Heart left ventricle (tissue), 16 donors: ENCODE data around the gene NSUN2. TPM values are rescaled to one million over a fixed set of nuclear protein-coding genes. Genes with fewer than 3 reads are reported as not detected.

Experiments used
- ATAC-seq, 4 donors: fragments of 200-7000 bp; cut with Tn5 transposase; one replicate each; pipeline ENCODE4 v1.9.1; 2020 to 2022; ENCODE audit warnings: moderate library complexity in 4 of 4, mild to moderate bottlenecking in 3 of 4, moderate number of reproducible peaks in 1 of 4
- DNase-seq, 5 donors: peaks; one replicate each; pipeline ENCODE4 v3.0.0-alpha.2; 2020
- H3K27ac ChIP-seq, 12 donors: fragments of 200-600 bp; sonication (generic) in 4 of 12; one replicate each; pipeline versions ENCODE4 v1.5.0 to v1.8.0; 2016 to 2022; ENCODE audit warnings: mild to moderate bottlenecking in 2 of 12
- H3K27me3 ChIP-seq, 9 donors: fragments of 200-600 bp; sonication (generic) in 2 of 9; one replicate each; pipeline versions ENCODE4 v1.5.1 to v1.8.0; 2016 to 2022; ENCODE audit warnings: mild to moderate bottlenecking in 3 of 9
- H3K36me3 ChIP-seq, 9 donors: fragments of 200-600 bp; sonication (generic) in 2 of 9; one replicate each; pipeline versions ENCODE4 v1.5.0 to v1.8.0; 2018 to 2022; ENCODE audit warnings: mild to moderate bottlenecking in 2 of 9
- H3K4me1 ChIP-seq, 12 donors: fragments of 200-600 bp; sonication (generic) in 4 of 12; one replicate each; pipeline versions ENCODE4 v1.5.0 to v1.8.0; 2016 to 2022; ENCODE audit warnings: mild to moderate bottlenecking in 3 of 12
- H3K4me3 ChIP-seq, 12 donors: fragments of 200-600 bp; sonication (generic) in 4 of 12; one replicate each; pipeline versions ENCODE4 v1.5.0 to v1.8.0; 2017 to 2022; ENCODE audit warnings: mild to moderate bottlenecking in 9 of 12, moderate library complexity in 4 of 12
- H3K9me3 ChIP-seq, 12 donors: fragments of 200-600 bp; sonication (generic) in 4 of 12; one replicate each; pipeline versions ENCODE4 v1.5.0 to v1.8.0; 2016 to 2022; ENCODE audit warnings: mild to moderate bottlenecking in 1 of 12
- POLR2A ChIP-seq, 2 donors: fragments of 450-650 bp; IDR thresholded peaks; one replicate each; pipeline ENCODE4 v1.6.1; 2017; ENCODE audit warnings: antibody characterized with exemption in 2 of 2, mild to moderate bottlenecking in 2 of 2, moderate library complexity in 2 of 2
- WGBS, 4 donors: extraction: QIAGEN DNeasy Blood & Tissue Kit in 2 of 4; methylation state at CpG; one replicate each; pipeline versions ENCODE4 v1.1.5 to v1.1.7; 2013 to 2018; 5-methylcytosine and 5-hydroxymethylcytosine counted together
- intact Hi-C, 10 donors: fragments of 100-400 bp; cut with DNase I; formaldehyde crosslinking; loops; one replicate each; pipeline versions ENCODE4 v1.11.1 to v1.14.2; 2022
- polyA plus RNA-seq, 2 donors: library from polyadenylated mRNA; stranded (reverse); fragments of 200-250 nt; gene quantifications; one replicate each; pipeline ENCODE4 v1.2.3, GENCODE V29; 2013
- total RNA-seq, 9 donors: library from RNA; depleted of rRNA in 2 of 9; stranded (reverse); fragments of >200 nt in 2 of 9; fragmentation: NEBNext Ultra II Directional in 3 of 9; extraction: Animal tissue kit (Norgen Biotek cat#: 25700) in 3 of 9; gene quantifications; one replicate each; pipeline versions ENCODE4 v1.1.0 to v1.2.4, GENCODE V29; 2016 to 2023
- TF ChIP-seq, protein P1 (sequence below), 12 donors: fragments of 200-600 bp; sonication (generic) in 4 of 12; IDR thresholded peaks; one replicate each; pipeline versions ENCODE4 v1.5.0 to v1.8.0; 2018 to 2022; ENCODE audit warnings: antibody characterized with exemption in 12 of 12, mild to moderate bottlenecking in 5 of 12
- donor health status: ischemic (EF 13 %, LVEDD 7.1; RV severe dilation, severe dysfunction).
- donor health status: healthy with polysubstance abuse.
- donor health status: DM: no; HTN: yes; CAD: no.
- donor health status: DM: no; HTN: no; CAD: no.
- donor health status: ischemic (EF 25% LVEDD 6.9; RV normal size, moderate dysfunction).
- donor health status: ischemic (EF 25% LVEDD 5.7; RV mildly dilated, moderate dysfunction).
- donor health status: healthy.
- donor health status: DM: yes; HTN: yes; CAD: no.
- donor health status: ischemic (EF 35%, LVEDD 5.7; RV mildly dilated, moderate dysfunction).
- donor health status: nonischemic (EF 11% LVEDD 7.7; RV severe dilation, severe dysfunction).
- donor health status: DM: yes; HTN: yes; CAD: no.
- donor health status: PGD.
- donor health status: ischemic (EF 29% LVEDD 5.4; RV normal size, mild dysfunction).
- donor health status: nonischemic (EF 23%, LVEDD 6.1; RV moderate dilation, normal function).

NSUN2 gene
- total and polyA plus RNA-seq, 11 donors = 21.9 to 42.7 (median 34.0) TPM

DNA sequence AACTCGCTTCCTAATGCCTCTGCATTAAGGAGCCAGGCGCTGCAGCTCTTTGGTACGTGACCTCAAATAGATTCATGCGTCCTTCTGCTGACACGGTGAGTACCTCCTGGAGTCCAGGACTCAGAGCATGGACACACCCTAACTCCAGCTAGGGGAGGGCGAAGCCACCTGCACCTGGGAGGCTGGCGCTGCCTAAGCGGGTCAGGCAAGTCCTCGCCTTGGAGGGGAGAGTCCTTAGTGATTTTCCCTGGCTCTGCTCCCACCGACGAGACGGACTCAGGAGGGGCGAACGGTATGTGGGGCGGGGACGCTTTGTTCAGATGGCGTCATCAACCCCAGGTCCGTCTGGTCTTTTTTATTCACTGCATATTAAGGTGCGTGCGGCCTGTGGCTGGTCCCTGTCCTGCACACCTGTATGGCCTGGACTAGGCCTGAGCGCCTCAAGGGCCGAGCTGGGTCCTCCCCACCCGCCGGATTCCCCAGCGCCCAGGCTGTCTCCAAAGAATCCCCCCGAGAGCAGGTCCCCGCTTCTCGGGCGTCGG is 50.3 kb downstream of the NSUN2 start:
- H3K4me3 ChIP-seq = peak overlapping the region in 10 of 12 donors; percentile 30 to 61 (median 50)
- H3K27me3 ChIP-seq = peaks cover 0 to 30% (median 0%) of the 10 kb centered on the region in 9 donors
- peaks cover 0 to 4% (median 0%) of the 10 kb centered on the region in 12 donors for H3K9me3 ChIP-seq
- intact Hi-C loops = loop anchor here in 4 of 10 donors (5.0 to 10.0 kb wide), 4 partner anchors 208 to 1090 kb away; partner anchors contain the start of gene MED10 (in 1 of the 4)
- peak; percentile 10 to 23 (median 19) for ATAC-seq
- no peak overlapping the region for H3K27ac ChIP-seq
- no peak for TF ChIP-seq POLR2A (IDR thresholded peaks at IDR 0.05)
- TF ChIP-seq, protein P1, sequence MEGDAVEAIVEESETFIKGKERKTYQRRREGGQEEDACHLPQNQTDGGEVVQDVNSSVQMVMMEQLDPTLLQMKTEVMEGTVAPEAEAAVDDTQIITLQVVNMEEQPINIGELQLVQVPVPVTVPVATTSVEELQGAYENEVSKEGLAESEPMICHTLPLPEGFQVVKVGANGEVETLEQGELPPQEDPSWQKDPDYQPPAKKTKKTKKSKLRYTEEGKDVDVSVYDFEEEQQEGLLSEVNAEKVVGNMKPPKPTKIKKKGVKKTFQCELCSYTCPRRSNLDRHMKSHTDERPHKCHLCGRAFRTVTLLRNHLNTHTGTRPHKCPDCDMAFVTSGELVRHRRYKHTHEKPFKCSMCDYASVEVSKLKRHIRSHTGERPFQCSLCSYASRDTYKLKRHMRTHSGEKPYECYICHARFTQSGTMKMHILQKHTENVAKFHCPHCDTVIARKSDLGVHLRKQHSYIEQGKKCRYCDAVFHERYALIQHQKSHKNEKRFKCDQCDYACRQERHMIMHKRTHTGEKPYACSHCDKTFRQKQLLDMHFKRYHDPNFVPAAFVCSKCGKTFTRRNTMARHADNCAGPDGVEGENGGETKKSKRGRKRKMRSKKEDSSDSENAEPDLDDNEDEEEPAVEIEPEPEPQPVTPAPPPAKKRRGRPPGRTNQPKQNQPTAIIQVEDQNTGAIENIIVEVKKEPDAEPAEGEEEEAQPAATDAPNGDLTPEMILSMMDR (IDR thresholded peaks at IDR 0.05) = no peak
- no peaks in the 10 kb centered on the region for H3K36me3 ChIP-seq
- WGBS, 4 donors = 49 to 60% (median 53%) methylated on average over 30 of the region's 30 CpGs
- H3K4me1 ChIP-seq = peaks cover 0 to 15% (median 2%) of the 10 kb centered on the region in 12 donors
- DNase-seq = no peak

GRCh38 chr5:6581559-6582426 is 51.1 kb downstream of the NSUN2 start:
- DNase-seq = no peak
- Histone ChIP-seq H3K27me3 (peaks cover 0 to 30% (median 0%) of the 10 kb centered on the region in 9 donors), H3K27ac (no peak overlapping the region), H3K4me3 (no peak overlapping the region), H3K4me1 (peaks cover 0 to 15% (median 2%) of the 10 kb centered on the region in 12 donors), H3K9me3 (no peaks in the 10 kb centered on the region), H3K36me3 (no peaks in the 10 kb centered on the region)
- no peak for TF ChIP-seq POLR2A (IDR thresholded peaks at IDR 0.05)
- TF ChIP-seq, protein P1 (IDR thresholded peaks at IDR 0.05) = no peak
- ATAC-seq = no peak
- intact Hi-C loops = loop anchor here in 4 of 10 donors (5.0 to 10.0 kb wide), 4 partner anchors 207 to 1089 kb away; partner anchors contain the start of gene MED10 (in 1 of the 4)
- WGBS, 4 donors = 71 to 80% (median 74%) methylated on average over 14 of the region's 14 CpGs

DNA sequence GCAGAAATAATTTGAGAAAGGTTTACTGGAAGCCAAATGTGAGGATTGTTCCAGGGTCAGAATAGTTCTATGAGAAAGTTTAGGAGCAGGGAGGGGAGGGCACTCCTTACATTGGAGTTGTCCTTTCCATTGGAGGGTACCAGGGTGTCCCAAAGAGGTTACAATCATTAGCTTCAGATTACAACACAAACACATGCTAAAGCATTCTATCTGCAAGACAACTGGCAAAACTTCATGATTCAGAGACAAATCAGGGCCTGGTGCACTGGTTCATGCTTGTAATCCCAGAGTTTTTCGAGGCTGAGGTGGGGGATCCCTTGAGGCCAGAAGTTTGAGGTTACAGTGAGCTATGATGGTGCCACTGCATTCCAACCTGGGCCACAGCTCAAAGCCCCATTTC is 51.8 kb downstream of the NSUN2 start:
- WGBS, 4 donors = 70 to 81% (median 73%) methylated on average over 1 of the region's 1 CpG
- H3K4me1 ChIP-seq = peaks cover 0 to 20% (median 5%) of the 10 kb centered on the region in 12 donors
- intact Hi-C loops = loop anchor here in 4 of 10 donors (5.0 to 10.0 kb wide), 4 partner anchors 206 to 1089 kb away; partner anchors contain the start of gene MED10 (in 1 of the 4)
- DNase-seq = no peak
- no peaks in the 10 kb centered on the region for H3K9me3 ChIP-seq
- H3K36me3 ChIP-seq = no peaks in the 10 kb centered on the region
- TF ChIP-seq, protein P1 (IDR thresholded peaks at IDR 0.05) = no peak
- no peak overlapping the region for H3K4me3 ChIP-seq
- no peak overlapping the region for H3K27ac ChIP-seq
- peaks cover 0 to 30% (median 0%) of the 10 kb centered on the region in 9 donors for H3K27me3 ChIP-seq
- no peak for ATAC-seq

- no peak for TF ChIP-seq POLR2A (IDR thresholded peaks at IDR 0.05)
- TF ChIP-seq, protein P1 (IDR thresholded peaks at IDR 0.05) = no peak
- intact Hi-C loops = loop anchor here in 6 of 10 donors (5.0 to 10.0 kb wide), 6 partner anchors 205 to 1087 kb away; partner anchors contain the start of gene MED10 (in 1 of the 6)
These were observed 53.3 kb downstream of the NSUN2 start for GRCh38 chr5:6579535-6579934.

More at GRCh38 chr5:6579535-6579934, 53.3 kb downstream of the NSUN2 start:
- Histone ChIP-seq H3K9me3 (no peaks in the 10 kb centered on the region), H3K4me3 (no peak overlapping the region), H3K36me3 (no peaks in the 10 kb centered on the region), H3K4me1 (peaks cover 0 to 26% (median 5%) of the 10 kb centered on the region in 12 donors), H3K27ac (no peak overlapping the region), H3K27me3 (peaks cover 0 to 30% (median 0%) of the 10 kb centered on the region in 9 donors)
- DNase-seq = no peak
- ATAC-seq = no peak
- WGBS, 4 donors = 61 to 86% (median 68%) methylated on average over 5 of the region's 5 CpGs
